ENCODE results near the gene AOC1.

The AOC1 gene

DNA sequence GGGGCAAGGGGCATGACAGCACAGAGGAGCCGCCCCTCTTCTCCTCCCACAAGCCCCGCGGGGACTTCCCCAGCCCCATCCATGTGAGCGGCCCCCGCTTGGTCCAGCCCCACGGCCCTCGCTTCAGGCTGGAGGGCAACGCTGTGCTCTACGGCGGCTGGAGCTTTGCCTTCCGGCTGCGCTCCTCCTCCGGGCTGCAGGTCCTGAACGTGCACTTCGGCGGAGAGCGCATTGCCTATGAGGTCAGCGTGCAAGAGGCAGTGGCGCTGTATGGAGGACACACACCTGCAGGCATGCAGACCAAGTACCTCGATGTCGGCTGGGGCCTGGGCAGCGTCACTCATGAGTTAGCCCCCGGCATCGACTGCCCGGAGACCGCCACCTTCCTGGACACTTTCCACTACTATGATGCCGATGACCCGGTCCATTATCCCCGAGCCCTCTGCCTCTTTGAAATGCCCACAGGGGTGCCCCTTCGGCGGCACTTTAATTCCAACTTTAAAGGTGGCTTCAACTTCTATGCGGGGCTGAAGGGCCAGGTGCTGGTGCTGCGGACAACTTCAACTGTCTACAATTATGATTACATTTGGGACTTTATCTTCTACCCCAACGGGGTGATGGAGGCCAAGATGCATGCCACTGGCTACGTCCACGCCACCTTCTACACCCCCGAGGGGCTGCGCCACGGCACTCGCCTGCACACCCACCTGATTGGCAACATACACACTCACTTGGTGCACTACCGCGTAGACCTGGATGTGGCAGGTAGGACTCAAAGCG, 5.1 kb downstream of the AOC1 start:
- no peak for DNase-seq (ENCODE audit: low spot score)

DNA sequence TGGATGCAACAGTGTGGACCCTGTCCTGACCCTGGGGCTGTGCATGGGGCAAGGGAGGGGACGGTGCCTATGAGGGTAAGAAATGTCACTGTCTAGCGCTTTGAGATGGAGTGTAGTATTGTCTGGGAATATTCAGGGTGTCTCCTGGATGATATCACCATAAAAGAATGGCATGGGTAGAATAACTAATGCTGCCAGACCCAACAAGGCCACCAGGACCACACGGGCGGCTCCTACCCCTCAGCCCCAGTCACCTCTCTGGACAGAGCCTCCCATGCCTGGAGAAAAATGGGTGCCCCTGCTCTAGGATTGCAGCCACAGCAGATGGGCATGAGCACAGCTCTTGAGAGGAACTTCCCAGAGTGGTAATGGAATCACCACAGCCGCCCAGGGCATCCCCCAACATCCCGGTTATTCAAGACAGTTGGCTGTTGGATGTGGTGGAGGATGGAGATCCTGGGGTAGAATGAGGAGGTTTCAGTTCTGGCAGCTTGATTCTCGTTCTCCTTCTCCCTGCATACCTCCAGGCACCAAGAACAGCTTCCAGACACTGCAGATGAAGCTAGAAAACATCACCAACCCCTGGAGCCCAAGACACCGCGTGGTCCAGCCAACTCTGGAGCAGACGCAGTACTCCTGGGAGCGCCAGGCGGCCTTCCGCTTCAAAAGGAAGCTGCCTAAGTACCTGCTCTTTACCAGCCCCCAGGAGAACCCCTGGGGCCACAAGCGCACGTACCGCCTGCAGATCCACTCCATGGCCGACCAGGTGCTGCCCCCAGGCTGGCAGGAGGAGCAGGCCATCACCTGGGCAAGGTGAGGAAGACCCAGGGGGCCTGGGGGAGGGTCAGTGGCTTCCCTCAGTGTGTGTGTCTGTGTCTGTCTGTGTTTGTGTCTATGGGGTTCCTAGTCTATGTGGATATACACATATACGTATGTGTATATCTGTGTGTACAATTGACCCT, 6.2 kb downstream of the AOC1 start:
- DNase-seq (ENCODE audit: low spot score): no peak

DNA sequence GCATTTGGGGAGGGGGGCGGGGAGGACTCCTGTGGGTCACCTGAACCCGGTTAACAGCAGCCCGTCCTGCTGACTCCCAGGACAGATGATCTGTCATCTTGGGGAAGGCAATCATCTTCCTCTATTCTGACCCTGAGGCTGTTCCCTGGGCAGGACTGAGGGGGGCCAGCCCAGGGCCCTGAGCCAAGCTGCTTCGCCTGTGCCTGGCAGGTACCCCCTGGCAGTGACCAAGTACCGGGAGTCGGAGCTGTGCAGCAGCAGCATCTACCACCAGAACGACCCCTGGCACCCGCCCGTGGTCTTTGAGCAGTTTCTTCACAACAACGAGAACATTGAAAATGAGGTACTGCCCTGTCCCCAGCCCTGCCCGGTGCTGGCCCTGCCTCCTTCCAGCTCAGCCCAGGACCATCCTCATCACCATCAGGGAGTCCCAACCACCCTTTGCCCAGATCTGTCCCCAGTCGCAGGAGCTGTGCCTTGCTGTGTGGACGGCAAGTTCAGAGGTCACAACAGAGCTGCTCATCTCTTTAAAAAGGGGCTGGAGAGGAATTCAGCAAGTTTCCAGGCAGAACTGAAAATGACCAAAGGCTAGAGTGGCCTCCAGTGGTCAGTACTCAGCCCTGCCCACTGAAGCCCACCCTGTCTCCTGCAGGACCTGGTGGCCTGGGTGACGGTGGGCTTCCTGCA, 8.1 kb downstream of the AOC1 start:
- no peak for DNase-seq (ENCODE audit: low spot score)

DNA sequence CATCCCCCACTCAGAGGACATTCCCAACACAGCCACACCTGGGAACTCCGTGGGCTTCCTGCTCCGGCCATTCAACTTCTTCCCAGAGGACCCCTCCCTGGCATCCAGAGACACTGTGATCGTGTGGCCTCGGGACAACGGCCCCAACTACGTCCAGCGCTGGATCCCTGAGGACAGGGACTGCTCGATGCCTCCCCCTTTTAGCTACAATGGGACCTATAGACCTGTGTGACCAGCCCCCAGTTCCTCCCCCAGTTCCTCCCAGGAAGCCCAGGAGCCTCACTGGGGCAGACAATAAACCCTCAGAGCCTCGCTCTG, 8.6 kb downstream of the AOC1 start:
- DNase-seq (ENCODE audit: low spot score): no peak

DNA sequence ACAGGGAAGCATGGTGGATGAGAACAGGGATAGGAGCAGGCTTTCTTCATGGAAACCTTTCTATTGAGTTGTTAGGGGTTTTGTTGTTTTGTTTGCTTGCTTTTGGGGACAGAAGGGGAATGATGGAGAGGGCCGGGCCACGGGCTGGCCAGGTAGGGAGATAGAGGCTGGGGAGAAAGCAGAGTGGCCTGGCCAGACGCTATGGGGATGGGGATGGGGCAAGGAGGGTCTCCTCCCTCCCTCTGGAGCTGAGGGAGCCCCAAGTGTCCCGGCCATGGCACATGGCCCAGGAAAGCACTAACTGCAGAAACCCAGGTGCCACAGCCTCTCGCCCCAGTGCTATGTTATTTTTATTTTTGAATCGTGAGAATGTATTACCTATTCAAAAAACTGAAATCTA, 10.0 kb downstream of the AOC1 start:
- no peak for DNase-seq (ENCODE audit: low spot score)

DNA sequence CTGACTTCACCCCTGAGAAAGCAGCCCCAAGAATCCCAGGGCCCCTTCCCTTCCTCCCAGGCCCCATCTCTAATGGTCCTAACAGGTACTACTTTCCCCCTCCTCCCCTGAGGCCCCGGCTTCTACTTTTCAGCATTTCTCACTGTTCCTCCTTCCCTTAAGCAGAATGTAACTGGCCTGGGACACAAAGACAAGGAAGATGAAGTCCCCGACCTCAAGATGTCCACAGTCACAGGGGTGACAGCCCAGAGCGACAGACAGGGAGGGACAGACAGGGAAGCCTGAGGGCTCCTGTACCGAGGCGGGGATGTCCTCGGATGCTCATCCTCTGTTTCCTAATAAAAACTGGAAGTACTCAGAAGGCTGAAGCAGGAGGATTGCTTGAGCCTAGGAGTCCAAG, 11.6 kb downstream of the AOC1 start:
- DNase-seq (ENCODE audit: low spot score): no peak

DNA sequence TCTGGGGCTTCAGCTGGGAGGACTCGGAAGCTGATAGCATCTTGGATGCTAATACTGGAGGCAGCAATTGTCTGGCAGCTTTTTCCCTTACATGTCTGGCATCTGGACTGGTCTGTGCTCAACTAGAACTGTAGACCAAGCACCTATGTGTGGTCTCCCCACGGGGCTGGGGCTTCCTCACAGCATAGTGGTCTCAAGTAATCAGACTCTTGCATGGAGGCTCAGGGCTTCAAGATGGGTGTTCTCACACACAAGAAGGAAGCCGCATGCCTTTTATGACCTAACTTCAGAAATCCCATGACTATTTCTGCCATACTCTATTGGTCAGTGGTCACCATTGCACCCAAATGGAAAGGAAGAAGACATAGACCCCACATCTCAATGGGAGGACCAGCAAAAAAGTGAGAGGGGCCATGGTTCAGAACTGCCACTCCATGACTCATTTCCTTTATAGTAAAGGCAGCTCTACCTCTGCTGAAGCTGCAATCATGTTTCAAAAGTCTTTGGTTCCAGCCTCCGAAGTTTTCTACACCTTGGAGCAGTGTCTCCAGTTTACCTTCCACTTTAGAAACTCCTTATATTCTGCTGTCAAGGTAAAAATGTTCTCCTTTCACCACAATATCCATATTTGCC, 14.7 kb downstream of the AOC1 start:
- no peak for DNase-seq (ENCODE audit: low spot score)

DNA sequence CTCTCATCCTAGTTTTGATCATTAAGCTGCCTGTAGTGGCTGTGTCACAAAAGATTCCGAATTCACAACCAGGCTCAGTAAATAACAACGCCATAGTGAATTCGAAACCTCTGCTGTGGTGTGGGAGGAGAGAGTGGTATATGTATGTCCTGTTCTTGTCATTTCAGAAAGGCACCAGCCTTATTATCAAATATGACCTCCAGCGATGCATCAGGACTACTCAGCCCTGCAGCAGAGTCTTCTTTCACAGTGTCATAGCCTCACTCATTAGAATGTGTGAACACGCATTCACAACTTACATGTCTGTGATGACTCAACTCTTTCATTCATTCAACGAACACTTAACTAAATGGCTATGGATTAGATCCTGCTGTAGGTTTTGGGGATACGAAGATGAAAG, 15.3 kb downstream of the AOC1 start:
- no peak for DNase-seq (ENCODE audit: low spot score)

DNA sequence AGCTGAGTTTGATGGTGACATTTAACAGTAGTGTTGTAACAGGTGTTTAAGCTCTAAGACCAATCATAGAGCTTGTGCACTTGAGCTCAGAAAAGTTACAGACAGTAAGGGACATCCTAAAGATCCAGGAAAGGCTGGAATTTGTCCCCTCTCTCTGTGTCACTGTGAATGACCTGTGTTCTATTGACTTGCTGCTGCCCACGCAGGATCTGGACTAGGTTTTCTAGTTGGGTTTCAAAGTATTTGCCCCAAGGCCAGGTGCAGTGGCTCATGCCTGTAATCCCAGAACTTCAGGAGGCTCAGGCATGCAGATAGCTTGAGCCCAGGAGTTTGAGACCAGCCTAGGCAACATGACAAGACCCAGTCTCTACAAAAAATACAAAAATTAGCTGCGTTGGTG, 17.1 kb downstream of the AOC1 start:
- DNase-seq (ENCODE audit: low spot score): no peak

DNA sequence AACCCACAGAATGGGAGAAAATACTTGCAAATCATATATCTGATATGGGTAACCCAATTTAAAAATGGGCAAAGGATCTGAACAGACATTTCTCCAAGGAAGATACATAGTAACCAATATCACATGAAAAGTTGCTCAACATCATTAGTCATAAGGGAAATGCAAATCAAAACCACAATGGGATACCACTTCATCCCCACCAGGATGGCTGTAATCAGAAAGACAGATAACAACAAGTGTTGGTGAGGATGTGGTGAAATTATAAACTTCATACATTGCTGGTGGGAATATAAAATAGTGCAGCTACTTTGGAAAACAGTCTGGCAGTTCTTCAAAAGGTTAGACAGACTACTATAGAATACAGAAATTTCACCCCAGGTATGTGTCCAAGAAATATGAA, 19.3 kb downstream of the AOC1 start:
- no peak for DNase-seq (ENCODE audit: low spot score)

DNA sequence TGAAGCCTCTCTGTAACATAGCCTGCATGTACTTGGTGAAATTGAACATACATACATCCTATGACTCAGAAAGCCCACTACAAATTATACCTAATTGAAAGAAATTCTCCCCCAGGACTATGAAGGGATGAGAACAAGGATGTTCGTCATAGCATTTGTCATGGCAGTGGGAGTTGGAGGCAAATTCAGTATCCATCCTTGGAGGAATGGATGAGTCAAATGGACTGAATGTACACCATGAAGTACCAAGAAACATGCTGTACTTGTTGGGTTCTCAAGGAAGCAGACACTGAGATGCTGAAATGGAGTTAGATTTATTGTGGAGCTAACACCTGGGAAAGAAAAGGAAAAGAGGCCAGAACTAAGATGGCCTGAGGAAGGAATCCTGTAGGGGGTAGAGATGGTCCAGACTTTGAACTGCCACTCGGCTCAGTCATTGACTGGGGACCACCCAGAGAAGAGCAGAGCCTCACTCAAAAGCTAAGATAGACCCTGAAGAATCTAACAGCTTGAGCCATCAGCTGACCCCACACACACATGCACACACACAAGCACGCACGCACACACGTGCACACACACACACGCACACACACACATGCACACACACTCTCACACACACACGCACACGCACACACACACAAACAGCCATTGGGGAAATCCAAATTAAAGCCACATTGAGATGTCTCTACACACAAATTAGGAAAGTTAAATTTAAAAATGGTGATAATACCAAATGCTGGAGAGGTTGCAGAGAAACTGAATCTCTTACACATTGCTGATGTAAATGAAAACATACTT, 22.3 kb downstream of the AOC1 start:
- no peak for DNase-seq (ENCODE audit: low spot score)

DNA sequence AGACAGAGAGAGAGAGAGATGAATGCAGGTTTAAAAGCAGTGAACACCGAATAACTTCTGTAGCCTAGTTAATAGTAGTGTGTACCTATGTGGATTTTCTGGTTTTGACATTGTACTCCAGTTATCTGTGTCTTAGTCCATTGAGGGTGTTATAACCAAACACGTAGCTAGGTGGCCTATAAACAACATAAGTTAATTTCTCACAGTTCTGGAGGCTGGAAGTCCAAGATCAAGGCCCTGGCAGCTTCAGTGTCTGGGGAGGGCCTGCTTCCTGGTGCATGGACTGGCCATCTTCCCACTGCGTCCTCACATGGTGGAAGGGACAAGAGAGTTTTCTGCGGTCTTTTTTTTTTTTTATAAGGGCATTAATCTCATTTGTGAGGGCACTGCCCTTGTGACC, 23.5 kb downstream of the AOC1 start:
- DNase-seq (ENCODE audit: low spot score): no peak

DNA sequence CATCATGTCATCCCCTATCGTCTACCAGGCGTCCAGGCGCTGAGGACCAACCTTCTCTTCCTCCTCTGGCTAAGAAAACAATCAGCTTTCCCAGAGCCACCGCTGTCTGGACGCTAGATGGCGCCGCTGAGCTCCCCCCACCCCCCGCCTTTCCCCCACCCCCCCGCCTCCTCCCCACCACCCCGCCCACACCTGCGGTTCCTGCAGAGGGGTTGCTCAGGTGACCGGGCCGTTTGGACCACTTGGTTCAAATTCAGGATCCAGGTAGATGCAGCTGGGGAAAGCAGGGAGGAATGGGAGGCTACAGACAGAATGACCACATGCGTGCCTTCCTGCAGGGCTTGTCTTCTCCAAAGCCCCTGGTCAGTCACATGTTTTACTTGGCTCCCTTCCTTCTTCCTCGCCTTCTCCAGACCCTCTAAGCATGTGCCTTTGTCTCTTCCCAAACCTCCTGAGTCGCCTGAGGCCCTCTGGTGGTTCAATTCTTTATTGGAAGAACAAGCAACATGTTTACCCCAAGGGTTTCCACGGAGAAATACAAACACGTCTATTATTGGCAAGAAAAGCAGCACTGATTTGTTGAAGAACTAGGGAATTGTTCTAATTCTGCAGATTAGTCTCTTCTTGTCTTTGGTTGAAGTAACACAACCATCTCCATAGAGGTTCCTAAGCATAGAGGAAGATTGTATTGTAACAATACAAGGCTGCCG, 24.7 kb downstream of the AOC1 start:
- peak; percentile 85 for DNase-seq (ENCODE audit: low spot score)

DNA sequence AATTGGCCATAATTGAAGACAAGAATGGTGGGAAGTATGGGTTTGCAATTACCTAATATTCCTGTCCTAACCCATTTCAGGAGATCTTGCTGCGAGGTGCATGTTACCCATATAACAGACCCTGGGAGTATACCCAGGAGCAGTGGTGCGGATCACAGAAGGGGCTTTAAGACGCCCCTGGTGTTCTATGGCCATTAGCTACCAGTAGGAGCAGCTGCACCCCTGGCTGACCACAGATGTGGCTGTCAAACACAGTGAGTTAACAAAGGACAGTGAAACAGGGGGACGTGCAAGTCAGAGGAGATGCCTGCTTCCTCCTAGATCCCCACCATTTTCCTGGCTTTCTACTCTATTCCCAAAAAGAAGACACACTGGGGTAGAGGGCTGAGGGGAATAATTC, 25.2 kb downstream of the AOC1 start:
- peak; percentile 4 for DNase-seq (ENCODE audit: low spot score)

DNA sequence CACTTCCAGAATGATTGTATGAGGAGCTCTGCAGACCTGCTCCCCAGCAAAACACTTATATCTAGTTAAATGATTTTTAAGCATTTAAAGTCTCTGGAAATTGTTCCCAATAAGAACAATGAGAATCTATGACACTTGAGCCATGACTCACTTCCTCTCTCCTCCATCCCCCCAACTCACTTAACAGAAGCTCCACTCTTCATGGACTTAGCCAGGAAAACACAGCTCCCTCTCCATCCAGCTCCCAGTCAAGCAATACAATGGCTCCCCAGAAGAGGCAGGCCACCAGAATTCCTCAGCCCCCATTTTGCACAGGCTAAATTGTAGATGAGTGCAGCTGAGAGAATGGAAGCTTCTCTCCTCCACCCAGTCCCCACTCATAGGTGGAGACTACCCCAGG, 27.0 kb downstream of the AOC1 start:
- DNase-seq (ENCODE audit: low spot score): no peak

DNA sequence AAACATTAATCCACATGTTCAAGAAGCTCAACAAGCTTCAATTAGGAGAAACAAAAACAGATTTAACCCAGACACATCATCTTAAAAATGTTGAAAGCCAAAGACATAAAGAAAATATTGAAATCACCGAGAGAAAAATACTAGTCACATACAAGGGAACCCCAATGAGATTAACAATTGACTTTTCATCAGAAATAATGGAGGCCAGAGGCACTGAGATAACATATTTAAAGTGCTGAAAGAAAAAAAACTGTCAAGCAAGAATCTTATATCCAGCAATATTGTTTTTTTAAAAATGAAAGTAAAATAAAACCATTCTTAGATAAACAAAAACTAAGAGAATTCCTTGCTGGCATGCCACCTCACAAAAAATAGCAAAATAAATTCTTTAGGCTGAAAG, 28.9 kb downstream of the AOC1 start:
- DNase-seq (ENCODE audit: low spot score): no peak

DNA sequence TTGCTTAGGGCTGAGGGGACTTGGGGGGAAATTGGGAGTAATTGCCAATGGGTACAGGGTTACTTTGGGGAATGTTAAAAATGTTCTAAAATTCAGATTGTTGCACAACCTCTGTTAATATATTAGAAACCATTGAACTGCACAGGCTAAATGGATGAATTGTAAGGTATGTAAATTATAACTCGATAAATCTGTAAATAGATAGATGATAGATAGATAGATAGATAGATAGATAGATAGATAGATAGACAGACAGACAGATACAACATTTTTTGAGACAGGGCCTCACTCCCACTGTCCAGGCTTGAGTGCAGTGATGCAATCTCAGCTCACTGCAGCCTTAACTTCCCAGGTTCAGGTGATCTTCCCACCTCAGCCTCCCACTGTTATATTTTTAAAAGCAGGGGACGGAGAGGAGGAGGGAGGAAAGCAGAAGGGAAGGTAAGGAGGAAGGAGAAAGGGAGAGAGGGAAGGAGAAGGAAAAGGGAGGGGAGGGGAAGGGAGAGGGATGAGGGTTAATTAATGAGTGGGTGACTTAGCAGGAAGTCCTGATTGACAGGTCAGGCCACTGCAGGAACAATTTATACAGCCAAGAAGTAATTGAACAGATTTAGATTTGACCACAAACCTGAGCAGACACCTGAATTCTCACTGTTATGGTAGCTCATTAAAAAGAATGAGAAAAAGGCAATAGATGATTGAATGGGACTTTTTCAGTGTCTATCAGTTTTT, 38.7 kb downstream of the AOC1 start:
- DNase-seq (ENCODE audit: low spot score): no peak

DNA sequence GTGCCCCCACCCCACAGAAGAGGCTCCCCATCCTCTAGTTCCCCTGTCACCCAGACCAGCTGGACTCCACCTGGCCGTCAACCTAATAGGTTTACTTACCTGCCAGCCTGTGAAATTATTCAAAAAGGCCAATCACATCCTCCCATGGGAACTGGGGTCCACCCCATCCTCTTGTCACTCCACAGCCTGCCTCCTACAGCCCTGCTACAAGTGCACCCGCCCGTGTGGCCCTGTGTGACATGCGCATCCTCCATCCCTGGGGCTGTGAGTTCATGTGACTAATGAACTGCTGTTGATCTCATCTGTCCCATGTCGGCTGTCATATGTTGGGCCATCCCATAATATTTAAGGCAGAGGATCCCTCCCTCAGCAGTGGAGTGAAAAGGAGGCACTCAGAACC, 39.4 kb downstream of the AOC1 start:
- DNase-seq (ENCODE audit: low spot score): no peak

DNA sequence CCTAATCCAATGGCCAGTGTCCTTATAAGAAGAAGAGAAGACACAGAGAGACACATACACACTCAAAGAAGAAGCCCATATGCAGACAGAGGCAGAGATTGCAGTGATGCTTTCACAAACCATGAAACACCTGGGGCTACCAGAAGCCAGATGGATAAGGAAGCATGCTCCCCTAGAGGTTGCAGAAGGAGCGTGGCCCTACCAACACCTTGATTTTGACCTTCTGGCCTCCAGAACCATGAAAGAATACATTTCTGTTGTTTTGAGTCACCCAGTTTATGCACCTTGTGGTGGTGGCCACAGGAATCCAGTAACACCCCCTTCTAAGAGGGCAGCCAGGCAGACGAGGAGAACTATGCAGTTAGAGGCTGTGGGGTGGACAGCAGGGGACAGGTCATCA, 43.5 kb downstream of the AOC1 start:
- no peak for DNase-seq (ENCODE audit: low spot score)

DNA sequence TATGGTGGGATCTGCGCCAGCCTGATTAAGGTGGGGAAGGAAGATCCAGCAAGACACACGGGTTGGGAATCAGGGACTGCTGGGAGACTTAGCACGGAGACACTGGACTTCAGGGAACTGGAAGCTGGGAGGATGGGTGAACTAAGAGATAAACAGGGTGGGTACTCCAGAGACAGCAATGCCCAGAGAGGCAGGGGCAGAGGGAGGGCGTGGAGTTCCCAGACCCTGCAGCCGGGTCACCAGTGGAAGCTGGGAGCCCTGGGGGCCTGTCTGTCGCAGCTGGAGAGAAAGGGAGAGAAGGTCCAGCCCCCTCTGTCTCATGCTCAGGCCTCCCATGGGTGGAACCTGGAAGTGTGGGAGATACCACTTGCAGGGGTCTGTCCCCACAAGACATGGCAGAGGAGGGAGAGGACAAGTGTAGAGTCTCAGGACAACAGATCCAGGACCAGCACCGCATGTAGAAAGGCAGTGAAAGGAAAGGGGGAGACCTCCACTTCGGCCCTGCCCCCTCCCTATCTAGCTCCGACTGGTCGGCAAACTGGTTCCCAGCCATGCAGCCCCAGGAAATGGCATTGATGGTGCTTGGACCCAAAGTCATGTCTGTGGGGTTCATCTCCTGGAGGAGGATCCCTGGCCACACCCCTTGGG, 44.4 kb downstream of the AOC1 start:
- no peak for DNase-seq (ENCODE audit: low spot score)

Measured in AG08396 (cell line).